Sigmoid colon (tissue), 7 donors: ENCODE measurements around the gene NRXN3. TPM values are rescaled to one million over a fixed set of nuclear protein-coding genes. Genes with fewer than 3 reads are reported as not detected.

ENCODE experiments used
- DNase-seq: peaks from one replicate; pipeline ENCODE4 v3.0.0-alpha.2; 2019
- H3K27ac ChIP-seq, 4 donors: fragments of 200-600 bp; sonication (generic); one replicate each; pipeline ENCODE4 v1.5.1; 2016 to 2019; ENCODE audit warnings: mild to moderate bottlenecking in 1 of 4
- H3K27me3 ChIP-seq, 3 donors: fragments of 200-600 bp; sonication (generic); one replicate each; pipeline ENCODE4 v1.5.1; 2019; ENCODE audit warnings: mild to moderate bottlenecking in 1 of 3
- H3K36me3 ChIP-seq, 4 donors: fragments of 200-600 bp; sonication (generic); one replicate each; pipeline ENCODE4 v1.5.1; 2016 to 2019
- H3K4me1 ChIP-seq, 4 donors: fragments of 200-600 bp; sonication (generic); one replicate each; pipeline ENCODE4 v1.5.1; 2017 to 2019
- H3K4me3 ChIP-seq, 4 donors: fragments of 200-600 bp; sonication (generic); one replicate each; pipeline ENCODE4 v1.5.1; 2017 to 2019; ENCODE audit warnings: mild to moderate bottlenecking in 2 of 4, moderate library complexity in 1 of 4
- H3K9me3 ChIP-seq, 4 donors: fragments of 200-600 bp in 3 of 4; sonication (generic) in 3 of 4; one replicate each; pipeline versions ENCODE4 v1.5.1 to v1.6.1; 2013 to 2019
- EP300 ChIP-seq, 4 donors: sonication (generic); formaldehyde crosslinking; IDR thresholded peaks; one replicate each; pipeline ENCODE4 v1.6.1; 2017; ENCODE audit warnings: antibody characterized with exemption in 4 of 4
- POLR2A ChIP-seq, 2 donors: fragments of 450-650 bp; IDR thresholded peaks; one replicate each; pipeline ENCODE4 v1.6.1; 2016; ENCODE audit warnings: antibody characterized with exemption in 2 of 2, mild to moderate bottlenecking in 2 of 2, moderate library complexity in 2 of 2
- POLR2AphosphoS5 ChIP-seq, 4 donors: sonication (generic); formaldehyde crosslinking; IDR thresholded peaks; one replicate each; pipeline ENCODE4 v1.6.1; 2017; ENCODE audit warnings: antibody characterized with exemption in 4 of 4
- WGBS, 2 donors: extraction: QIAGEN DNeasy Blood & Tissue Kit; methylation state at CpG; one replicate each; pipeline ENCODE4 v1.1.7; 2013; 5-methylcytosine and 5-hydroxymethylcytosine counted together
- intact Hi-C: fragments of 100-400 bp; cut with DNase I; formaldehyde crosslinking; loops from one replicate; pipeline ENCODE4 v1.15.1; 2023
- polyA plus RNA-seq, 3 donors: library from polyadenylated mRNA; stranded (reverse); fragments of 200-250 nt; gene quantifications; one replicate each; pipeline ENCODE4 v1.2.3, GENCODE V29; 2013
- total RNA-seq, 4 donors: library from RNA; depleted of rRNA; stranded (reverse); fragments of >200 nt; gene quantifications; one replicate each; pipeline ENCODE4 v1.1.0, GENCODE V29; 2016
- TF ChIP-seq, protein P1 (sequence below), 4 experiments: fragments of 450-650 bp in 3 of 4; fragments of 200-600 bp in 1 of 4; IDR thresholded peaks; one replicate each; pipeline ENCODE4 v1.5.1; 2016 to 2019; ENCODE audit warnings: antibody characterized with exemption in 4 of 4, mild to moderate bottlenecking in 3 of 4, moderate library complexity in 2 of 4
- donor health status: healthy with polysubstance abuse.
- donor health status: Bipolar disorder and iron deficiency.
- donor health status: healthy.

Gene NRXN3
- total and polyA plus RNA-seq, 7 donors = 0.23 to 46.3 (median 23.2) TPM

DNA sequence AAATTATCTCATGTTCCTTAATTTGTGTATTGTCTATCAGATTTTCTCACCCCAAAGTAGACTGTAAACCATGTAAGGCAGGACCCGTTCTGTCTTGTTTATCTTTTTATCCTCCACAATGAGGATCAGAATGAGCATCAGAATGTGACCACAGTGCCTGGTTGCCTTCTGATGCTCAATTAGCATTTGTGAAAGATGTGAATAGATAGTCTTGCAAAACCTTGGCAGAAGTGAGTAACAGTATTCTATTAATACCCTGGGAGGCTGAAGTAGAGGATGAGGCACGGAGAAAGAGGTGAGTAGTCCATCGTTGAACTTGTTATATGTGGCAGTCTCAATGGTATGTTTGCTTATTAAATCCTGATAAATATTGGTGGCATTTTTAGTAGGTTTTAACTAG, 781.4 kb downstream of the NRXN3 start:
- no peaks in the 10 kb centered on the region for H3K4me1 ChIP-seq
- no peaks in the 10 kb centered on the region for H3K27me3 ChIP-seq
- H3K36me3 ChIP-seq = no peaks in the 10 kb centered on the region
- 68 to 74% methylated on average over 3 of the region's 3 CpGs for whole genome bisulfite sequencing, 2 donors
- no peak overlapping the region for H3K27ac ChIP-seq
- intact Hi-C loops = loop anchor here (10.0 kb wide), 1 partner anchor 1903 kb away; no protein-coding TSS in a partner anchor
- no peak overlapping the region for H3K4me3 ChIP-seq
- no peaks in the 10 kb centered on the region for H3K9me3 ChIP-seq
- DNase-seq = no peak
- TF ChIP-seq, protein P1, sequence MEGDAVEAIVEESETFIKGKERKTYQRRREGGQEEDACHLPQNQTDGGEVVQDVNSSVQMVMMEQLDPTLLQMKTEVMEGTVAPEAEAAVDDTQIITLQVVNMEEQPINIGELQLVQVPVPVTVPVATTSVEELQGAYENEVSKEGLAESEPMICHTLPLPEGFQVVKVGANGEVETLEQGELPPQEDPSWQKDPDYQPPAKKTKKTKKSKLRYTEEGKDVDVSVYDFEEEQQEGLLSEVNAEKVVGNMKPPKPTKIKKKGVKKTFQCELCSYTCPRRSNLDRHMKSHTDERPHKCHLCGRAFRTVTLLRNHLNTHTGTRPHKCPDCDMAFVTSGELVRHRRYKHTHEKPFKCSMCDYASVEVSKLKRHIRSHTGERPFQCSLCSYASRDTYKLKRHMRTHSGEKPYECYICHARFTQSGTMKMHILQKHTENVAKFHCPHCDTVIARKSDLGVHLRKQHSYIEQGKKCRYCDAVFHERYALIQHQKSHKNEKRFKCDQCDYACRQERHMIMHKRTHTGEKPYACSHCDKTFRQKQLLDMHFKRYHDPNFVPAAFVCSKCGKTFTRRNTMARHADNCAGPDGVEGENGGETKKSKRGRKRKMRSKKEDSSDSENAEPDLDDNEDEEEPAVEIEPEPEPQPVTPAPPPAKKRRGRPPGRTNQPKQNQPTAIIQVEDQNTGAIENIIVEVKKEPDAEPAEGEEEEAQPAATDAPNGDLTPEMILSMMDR (IDR thresholded peaks at IDR 0.05) = no peak
- TF ChIP-seq POLR2AphosphoS5 (IDR thresholded peaks at IDR 0.05) = no peak
- TF ChIP-seq EP300 (IDR thresholded peaks at IDR 0.05) = no peak
- TF ChIP-seq POLR2A (IDR thresholded peaks at IDR 0.05) = no peak

DNA sequence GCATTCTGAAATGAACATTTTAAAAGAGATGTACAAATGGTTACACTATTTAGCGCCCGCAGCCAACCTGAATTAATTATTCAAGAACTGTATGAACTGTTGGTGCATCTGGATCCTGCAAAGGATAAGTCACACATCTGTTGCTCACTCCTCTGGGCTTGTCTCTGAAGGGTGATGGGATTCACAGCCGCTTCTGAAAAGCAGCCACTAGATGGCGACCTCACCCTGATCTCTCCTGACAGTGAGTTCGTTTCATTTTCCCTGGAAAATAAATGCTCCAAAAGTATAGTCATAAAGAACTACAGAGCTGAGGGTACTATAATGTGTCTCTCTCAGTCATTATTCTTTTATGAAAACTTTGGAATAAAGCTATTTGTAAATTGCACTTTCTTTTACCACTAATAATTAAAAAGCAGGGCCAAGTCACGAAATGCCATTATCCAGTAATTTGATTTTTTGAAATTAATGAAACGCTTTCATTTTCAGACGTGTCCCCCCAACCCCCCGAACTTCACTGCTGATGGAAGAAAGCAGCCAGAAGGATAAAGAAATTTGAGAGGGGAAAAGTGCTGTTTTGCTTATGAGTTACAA, 789.6 kb downstream of the NRXN3 start:
- peak; percentile 80 for DNase-seq
- no peak for TF ChIP-seq POLR2AphosphoS5 (IDR thresholded peaks at IDR 0.05)
- TF ChIP-seq, protein P1 (IDR thresholded peaks at IDR 0.05) = peak; percentile 27 to 85 (median 65)
- intact Hi-C loops = loop anchor here (10.0 kb wide), 1 partner anchor 1895 kb away; no protein-coding TSS in a partner anchor
- WGBS, 2 donors = 29 to 32% methylated on average over 9 of the region's 9 CpGs
- Histone ChIP-seq H3K9me3 (no peaks in the 10 kb centered on the region), H3K4me3 (peak overlapping the region in 3 of 4 donors; percentile 23 to 25 (median 24)), H3K36me3 (no peaks in the 10 kb centered on the region), H3K4me1 (peaks cover 0 to 8% (median 0%) of the 10 kb centered on the region in 4 donors), H3K27me3 (no peaks in the 10 kb centered on the region), H3K27ac (peak overlapping the region in 2 of 4 donors; percentile 10 to 18)

DNA sequence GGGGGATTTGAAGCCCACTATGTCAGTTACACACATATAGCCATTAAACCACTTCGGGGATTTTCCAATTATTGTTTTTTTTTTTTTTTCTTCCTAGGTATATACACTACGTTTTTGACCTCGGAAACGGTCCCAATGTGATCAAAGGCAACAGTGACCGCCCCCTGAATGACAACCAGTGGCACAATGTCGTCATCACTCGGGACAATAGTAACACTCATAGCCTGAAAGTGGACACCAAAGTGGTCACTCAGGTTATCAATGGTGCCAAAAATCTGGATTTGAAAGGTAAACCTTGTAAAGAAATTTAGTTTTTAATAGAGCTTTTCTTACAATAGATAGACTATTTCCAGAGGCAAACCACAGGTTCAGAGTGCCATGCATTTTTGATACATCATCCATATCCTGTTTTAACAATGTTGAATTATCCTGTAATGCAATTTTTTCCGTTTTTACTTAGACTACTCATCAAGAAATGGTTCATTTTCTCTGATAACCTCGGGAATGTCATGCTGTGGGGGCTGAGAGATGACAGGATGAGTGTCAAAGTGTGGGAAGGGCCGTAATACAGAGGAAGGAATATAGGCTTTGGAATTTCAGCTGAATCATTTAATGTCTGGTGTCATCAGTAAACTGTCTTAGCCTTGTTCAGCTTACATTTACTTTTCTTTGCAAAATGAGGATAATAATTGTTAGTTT, 797.1 kb downstream of the NRXN3 start:
- Histone ChIP-seq H3K9me3 (no peaks in the 10 kb centered on the region), H3K27me3 (no peaks in the 10 kb centered on the region), H3K4me3 (no peak overlapping the region), H3K4me1 (peaks cover 0 to 12% (median 4%) of the 10 kb centered on the region in 4 donors), H3K36me3 (no peaks in the 10 kb centered on the region), H3K27ac (no peak overlapping the region)
- no peak for DNase-seq
- no peak for TF ChIP-seq EP300 (IDR thresholded peaks at IDR 0.05)
- no peak for TF ChIP-seq POLR2AphosphoS5 (IDR thresholded peaks at IDR 0.05)
- no peak for TF ChIP-seq POLR2A (IDR thresholded peaks at IDR 0.05)
- TF ChIP-seq, protein P1 (IDR thresholded peaks at IDR 0.05) = no peak
- intact Hi-C loops = no loop called here
- WGBS, 2 donors = 77 to 80% methylated on average over 10 of the region's 10 CpGs

DNA sequence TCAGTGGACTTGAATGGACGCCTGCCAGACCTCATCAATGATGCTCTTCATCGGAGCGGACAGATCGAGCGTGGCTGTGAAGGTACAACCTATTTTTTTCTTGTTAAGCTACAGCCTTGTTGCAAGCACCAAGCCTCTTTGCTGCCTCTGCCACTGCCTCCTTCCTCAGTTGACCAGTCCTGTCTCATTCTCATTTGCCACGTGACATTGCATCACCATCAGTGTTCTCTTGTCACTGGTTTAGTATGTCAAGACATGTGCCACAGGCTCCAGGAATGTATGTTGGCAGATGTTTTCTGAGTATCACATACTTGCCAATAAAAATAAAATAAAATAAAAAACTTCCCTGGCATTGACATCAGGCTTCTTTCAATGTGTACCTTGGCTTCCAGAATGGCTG, 798.1 kb downstream of the NRXN3 start:
- Histone ChIP-seq H3K4me1 (peaks cover 0 to 12% (median 4%) of the 10 kb centered on the region in 4 donors), H3K27me3 (no peaks in the 10 kb centered on the region), H3K36me3 (no peaks in the 10 kb centered on the region), H3K4me3 (no peak overlapping the region), H3K27ac (no peak overlapping the region), H3K9me3 (no peaks in the 10 kb centered on the region)
- DNase-seq = no peak
- TF ChIP-seq, protein P1 (IDR thresholded peaks at IDR 0.05) = no peak
- TF ChIP-seq EP300 (IDR thresholded peaks at IDR 0.05) (no peak), POLR2A (IDR thresholded peaks at IDR 0.05) (no peak), POLR2AphosphoS5 (IDR thresholded peaks at IDR 0.05) (no peak)
- intact Hi-C loops = no loop called here
- 89 to 90% methylated on average over 6 of the region's 6 CpGs for WGBS, 2 donors
